ENCODE data around the gene ZWILCH.

- no peak for TF ChIP-seq CTCF (IDR thresholded peaks at IDR 0.05; ENCODE audit: low read length)
- no peak for TF ChIP-seq EZH2 (optimal IDR thresholded peaks at IDR 0.05; ENCODE audit: low read depth, low read length)
- TF ChIP-seq EZH2phosphoT487 (IDR thresholded peaks at IDR 0.05; ENCODE audit: low read length) = no peak
Measured at GRCh38 chr15:66461917-66462316, 43.2 kb upstream of the ZWILCH start.
